GM21526 (cell line): ENCODE measurements around the gene SERPINE1.
"Not testable (repeated sequence)": the region's sequence is repeated elsewhere in the genome, so short reads cannot be mapped to it uniquely, and the experiment has no call there.

ENCODE experiments used
- ATAC-seq: cut with Tn5 transposase; IDR thresholded peaks from one replicate; pipeline ENCODE4 v1.9.1; 2021; ENCODE audit warnings: moderate library complexity; ENCODE audit not compliant: unreplicated experiment, low FRiP score

SERPINE1 gene

GRCh38 chr7:101121991-101122932, 4.6 kb upstream of the SERPINE1 start:
- no peak for ATAC-seq

- ATAC-seq, result no peak
These were observed 3.8 kb upstream of the SERPINE1 start for GRCh38 chr7:101122933-101123702.

GRCh38 chr7:101123703-101124068, 3.2 kb upstream of the SERPINE1 start:
- ATAC-seq, result no peak

GRCh38 chr7:101124376-101125056, 2.4 kb upstream of the SERPINE1 start:
- no peak for ATAC-seq

- no peak for ATAC-seq
These were observed 784 bp upstream of the SERPINE1 start for GRCh38 chr7:101125989-101126650.

GRCh38 chr7:101127460-101128039, 646 bp downstream of the SERPINE1 start:
- no peak for ATAC-seq

GRCh38 chr7:101128040-101128834, 1.3 kb downstream of the SERPINE1 start:
- ATAC-seq, result no peak

- no peak for ATAC-seq
These were observed 2.8 kb downstream of the SERPINE1 start for GRCh38 chr7:101129603-101130117.

GRCh38 chr7:101132626-101133600, 6.0 kb downstream of the SERPINE1 start:
- not testable (repeated sequence) for ATAC-seq

- ATAC-seq, result no peak
These were observed 6.9 kb downstream of the SERPINE1 start for GRCh38 chr7:101133621-101134398.

GRCh38 chr7:101134399-101134980, 7.6 kb downstream of the SERPINE1 start:
- ATAC-seq, result no peak

GRCh38 chr7:101137651-101138212, 10.8 kb downstream of the SERPINE1 start:
- ATAC-seq, result no peak

GRCh38 chr7:101138213-101138870, 11.4 kb downstream of the SERPINE1 start:
- no peak for ATAC-seq

- no peak for ATAC-seq
These were observed 13.4 kb downstream of the SERPINE1 start for GRCh38 chr7:101140339-101140699.

- ATAC-seq, result no peak
These were observed 14.0 kb downstream of the SERPINE1 start for GRCh38 chr7:101140746-101141382.
